CMK (cell line): ENCODE measurements around the gene NKPD1.
A peak's percentile ranks its signal among the peaks of the same experiment; 100 is the strongest.
"Not testable (repeated sequence)": the region's sequence is repeated elsewhere in the genome, so short reads cannot be mapped to it uniquely, and the experiment has no call there.

Source experiments
- DNase-seq: peaks from one replicate; pipeline ENCODE4 v3.0.0-alpha.2; 2010; ENCODE audit warnings: low read depth

The NKPD1 gene

GRCh38 chr19:45139286-45140143 is 21.3 kb downstream of the NKPD1 start:
- DNase-seq, result no peak

GRCh38 chr19:45138303-45138751 is 22.5 kb downstream of the NKPD1 start:
- DNase-seq, result no peak

GRCh38 chr19:45137179-45137761 is 23.5 kb downstream of the NKPD1 start:
- DNase-seq, result no peak

GRCh38 chr19:45136507-45137178 is 24.1 kb downstream of the NKPD1 start:
- DNase-seq, result no peak

- DNase-seq, result no peak
These were observed 25.5 kb downstream of the NKPD1 start for GRCh38 chr19:45135176-45135885.

GRCh38 chr19:45133661-45134060 is 27.1 kb downstream of the NKPD1 start:
- DNase-seq, result no peak

GRCh38 chr19:45130888-45131615 is 29.7 kb downstream of the NKPD1 start:
- no peak for DNase-seq

GRCh38 chr19:45130236-45130635 is 30.5 kb downstream of the NKPD1 start:
- DNase-seq, result no peak

GRCh38 chr19:45128806-45129205 is 32.0 kb downstream of the NKPD1 start:
- DNase-seq, result no peak

GRCh38 chr19:45128146-45128545 is 32.6 kb downstream of the NKPD1 start:
- no peak for DNase-seq

- DNase-seq, result no peak
These were observed 34.1 kb downstream of the NKPD1 start for GRCh38 chr19:45126654-45127053.

GRCh38 chr19:45125975-45126493 is 34.7 kb downstream of the NKPD1 start:
- peak; percentile 44 for DNase-seq

- no peak for DNase-seq
These were observed 35.4 kb downstream of the NKPD1 start for GRCh38 chr19:45125360-45125759.

GRCh38 chr19:45124021-45124420 is 36.8 kb downstream of the NKPD1 start:
- DNase-seq, result no peak

GRCh38 chr19:45123440-45123850 is 37.3 kb downstream of the NKPD1 start:
- no peak for DNase-seq

GRCh38 chr19:45122832-45123231 is 38.0 kb downstream of the NKPD1 start:
- no peak for DNase-seq

GRCh38 chr19:45121827-45122345 is 38.9 kb downstream of the NKPD1 start:
- no peak for DNase-seq

- no peak for DNase-seq
These were observed 41.2 kb downstream of the NKPD1 start for GRCh38 chr19:45119582-45119981.

GRCh38 chr19:45118591-45119355 is 42.0 kb downstream of the NKPD1 start:
- DNase-seq, result not testable (repeated sequence)

- no peak for DNase-seq
These were observed 42.7 kb downstream of the NKPD1 start for GRCh38 chr19:45118106-45118505.
